SW 1271 (cell line): ENCODE measurements around the gene BCR.
A peak's percentile ranks its signal among the peaks of the same experiment; 100 is the strongest.

Experiments used
- DNase-seq, 2 experiments: peaks; one replicate each; lab custom pipeline; 2025; lab: John Stamatoyannopoulos, UW

Gene BCR

DNA sequence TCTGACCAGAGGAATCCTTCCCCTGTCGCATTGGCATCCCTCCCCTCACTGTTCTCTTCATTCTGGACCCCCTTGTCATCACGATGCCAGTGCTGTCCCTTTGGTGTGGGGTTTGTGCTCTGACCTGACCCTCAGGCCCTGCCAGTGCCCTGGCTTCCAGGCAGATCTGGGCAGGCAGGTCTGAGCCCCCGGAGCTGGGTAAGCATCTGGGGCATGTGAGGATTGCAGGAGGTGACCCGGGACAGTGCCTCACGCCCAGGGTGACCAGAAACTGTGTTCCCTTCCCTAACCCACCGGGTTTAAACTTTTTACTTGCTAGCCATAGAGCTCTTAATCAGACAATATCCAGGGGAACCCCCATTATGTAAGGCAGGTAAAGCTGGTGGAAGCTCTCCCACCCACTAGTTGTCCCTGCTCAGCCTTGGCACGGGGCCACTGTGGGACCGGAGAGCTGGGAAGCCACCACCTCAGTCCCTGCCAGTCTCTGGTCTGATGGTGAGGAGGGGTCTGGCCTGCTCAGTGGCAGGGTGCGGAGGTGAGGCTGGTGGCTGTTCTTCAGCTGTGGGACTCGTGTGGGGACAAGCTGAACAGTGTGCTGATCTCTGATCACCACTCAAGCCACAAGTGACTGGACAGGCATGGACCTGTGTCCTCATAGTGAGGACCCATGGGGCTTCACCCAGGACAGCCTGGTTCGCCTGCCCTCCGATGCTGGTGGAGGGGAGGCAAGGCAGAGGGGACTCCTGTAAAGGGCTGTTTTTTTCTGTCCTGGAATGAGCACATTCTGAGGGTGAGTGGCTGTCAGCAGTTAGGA is 38.0 kb downstream of the BCR start:
- no peak for DNase-seq

GRCh38 chr22:23218867-23219251 is 38.5 kb downstream of the BCR start:
- no peak for DNase-seq

DNA sequence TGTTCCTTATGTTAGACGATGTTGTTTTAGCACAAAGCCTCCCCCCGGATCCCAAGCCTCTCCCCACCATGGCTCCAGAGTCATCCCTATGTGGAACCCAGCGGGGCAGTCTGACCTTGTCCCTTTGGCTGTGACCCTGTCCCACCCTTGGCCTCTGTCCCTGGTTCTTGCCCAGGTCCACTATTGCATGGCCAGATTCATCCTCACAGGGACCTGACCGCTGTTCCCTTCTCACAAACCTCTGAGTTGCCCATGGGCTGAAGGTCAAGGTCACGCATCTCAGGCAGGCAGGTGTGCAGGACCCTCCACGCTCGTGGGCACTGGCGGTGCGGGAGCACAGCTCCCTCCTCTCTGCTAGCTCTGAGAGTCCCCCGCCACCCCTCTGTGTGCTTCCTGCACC is 39.0 kb downstream of the BCR start:
- DNase-seq: no peak

DNA sequence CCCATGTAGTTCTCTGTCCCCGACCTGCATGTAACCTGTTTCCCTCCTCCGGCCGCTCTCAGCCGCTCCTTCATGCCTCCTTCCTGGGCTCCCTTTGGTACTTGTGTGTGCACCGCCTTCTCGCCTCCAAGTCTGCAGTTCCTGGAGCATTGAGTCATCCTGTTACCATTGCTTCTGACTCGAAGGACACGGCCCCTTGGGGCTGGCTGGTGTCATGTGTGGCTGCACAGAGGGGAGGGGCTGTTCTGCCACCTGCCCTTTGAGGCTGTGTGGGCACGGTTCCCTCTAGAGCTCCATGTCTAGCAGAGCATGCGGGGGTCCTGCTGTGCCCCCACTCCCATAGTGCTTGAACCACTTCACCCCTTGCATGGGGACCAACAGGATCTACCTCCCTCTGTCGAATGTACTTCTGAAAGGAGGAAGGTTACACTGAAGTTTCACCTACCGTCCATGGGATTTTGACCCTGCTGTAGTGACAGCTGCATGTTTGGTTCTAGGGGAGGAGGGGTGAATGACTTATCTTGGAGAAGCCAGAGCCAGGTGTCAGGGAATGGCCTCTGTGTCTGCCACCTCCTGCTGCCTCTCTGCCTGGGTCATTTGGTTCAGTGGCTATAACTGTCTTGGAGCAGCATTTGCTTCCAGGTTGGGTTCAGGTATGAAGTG is 39.6 kb downstream of the BCR start:
- DNase-seq: no peak

DNA sequence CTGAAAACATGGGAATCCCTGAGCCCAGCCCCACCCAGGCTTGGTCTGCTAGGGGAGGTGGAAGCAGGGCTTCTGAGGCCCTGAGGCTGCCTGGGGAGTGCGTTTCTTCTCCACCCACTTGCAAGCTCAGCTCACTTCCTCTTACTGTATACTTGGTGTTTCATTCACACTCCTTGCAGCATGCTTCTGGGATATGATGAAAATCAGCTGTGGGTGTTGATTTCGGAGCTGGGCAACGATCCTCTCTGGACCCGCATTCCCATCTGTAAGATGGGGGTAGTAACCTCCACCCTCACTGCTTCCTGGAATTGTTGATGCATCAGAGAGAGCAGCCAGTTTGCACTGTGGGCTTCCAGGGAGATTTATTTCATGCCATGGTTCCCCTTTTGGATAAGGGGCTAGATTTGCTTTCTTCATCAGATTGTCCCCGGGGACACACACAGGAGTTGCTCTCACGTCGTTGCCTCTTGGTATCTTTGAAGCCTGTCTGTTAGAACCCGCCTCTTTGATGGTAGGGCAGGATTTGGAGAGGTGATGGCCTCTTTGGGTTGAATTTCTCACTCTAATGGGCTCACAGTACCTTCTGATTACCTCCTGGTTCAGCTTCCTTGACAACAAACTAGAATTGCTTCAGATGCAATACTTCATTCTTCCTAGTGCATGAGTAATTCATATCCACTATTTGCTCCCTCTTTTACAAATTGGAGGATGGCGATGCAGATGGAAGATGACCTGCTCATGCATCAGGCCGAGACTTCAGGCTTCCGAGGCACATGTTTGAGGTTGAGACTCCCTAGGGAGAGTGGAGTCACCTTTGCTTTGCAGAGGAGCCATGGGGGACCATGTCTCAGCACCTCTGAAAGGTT is 40.4 kb downstream of the BCR start:
- DNase-seq: no peak

DNA sequence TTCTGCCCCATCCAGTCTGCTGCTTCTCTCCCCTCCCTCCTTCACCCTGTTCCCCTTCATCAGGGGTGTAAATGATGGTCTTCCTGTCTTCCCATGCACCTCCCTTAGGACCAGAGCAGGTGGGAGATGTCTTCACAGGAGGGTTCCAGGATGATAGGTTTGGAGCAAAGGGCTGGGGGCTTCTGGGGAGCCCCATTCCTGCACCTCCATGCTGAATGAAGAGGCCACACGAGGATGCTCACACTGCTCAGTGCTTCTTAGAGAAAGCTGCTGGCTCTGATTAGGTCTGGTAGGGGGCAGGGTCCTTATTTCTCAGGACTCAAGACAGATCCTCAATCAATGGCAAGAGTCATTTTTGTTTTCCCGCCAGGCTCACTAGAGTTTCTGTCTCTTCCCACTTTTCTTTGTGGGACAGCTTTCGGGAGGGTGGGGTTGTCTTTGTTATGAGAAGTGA is 41.1 kb downstream of the BCR start:
- no peak for DNase-seq

DNA sequence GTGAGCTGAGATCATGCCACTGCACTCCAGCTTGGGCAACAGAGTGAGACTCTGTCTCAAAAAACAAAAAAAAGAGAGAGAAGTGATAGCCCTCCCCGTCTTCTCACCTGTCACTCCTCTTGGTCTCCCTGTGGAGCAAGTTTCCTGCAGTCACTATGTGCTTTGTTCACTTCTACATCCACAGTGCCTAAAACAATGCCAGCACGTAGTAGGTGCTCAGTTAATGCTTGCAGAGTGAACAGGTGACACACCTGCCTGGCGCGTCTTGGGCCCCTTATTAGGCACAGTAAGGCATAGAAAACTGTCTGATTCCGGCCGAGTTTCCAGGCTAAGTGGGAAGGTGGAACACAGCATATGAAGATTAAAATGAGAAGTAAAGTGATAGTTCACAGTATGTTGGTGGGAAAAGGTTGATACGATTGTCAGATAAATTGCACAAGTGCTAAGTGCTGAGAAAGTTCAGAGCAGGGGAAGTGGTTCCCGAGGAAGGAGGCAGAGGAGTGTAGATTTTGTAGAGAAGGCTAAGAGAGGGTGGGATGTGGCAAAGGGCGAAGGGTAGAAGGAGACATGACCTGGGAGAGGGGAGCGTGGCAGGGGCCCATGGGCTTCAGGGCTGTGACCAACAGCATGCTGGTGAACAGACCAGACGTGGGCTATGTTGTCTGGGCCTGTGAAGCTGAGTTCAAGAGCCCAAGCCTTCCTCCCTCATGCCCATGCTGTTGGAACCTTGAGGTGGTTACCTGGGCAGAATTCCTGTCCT is 41.9 kb downstream of the BCR start:
- no peak for DNase-seq

GRCh38 chr22:23222793-23223568 is 42.7 kb downstream of the BCR start:
- DNase-seq: no peak

- DNase-seq: no peak
Measured at GRCh38 chr22:23223569-23224317, 43.4 kb downstream of the BCR start.

GRCh38 chr22:23224846-23225245 is 44.5 kb downstream of the BCR start:
- no peak for DNase-seq

GRCh38 chr22:23225337-23225723 is 45.0 kb downstream of the BCR start:
- no peak for DNase-seq

DNA sequence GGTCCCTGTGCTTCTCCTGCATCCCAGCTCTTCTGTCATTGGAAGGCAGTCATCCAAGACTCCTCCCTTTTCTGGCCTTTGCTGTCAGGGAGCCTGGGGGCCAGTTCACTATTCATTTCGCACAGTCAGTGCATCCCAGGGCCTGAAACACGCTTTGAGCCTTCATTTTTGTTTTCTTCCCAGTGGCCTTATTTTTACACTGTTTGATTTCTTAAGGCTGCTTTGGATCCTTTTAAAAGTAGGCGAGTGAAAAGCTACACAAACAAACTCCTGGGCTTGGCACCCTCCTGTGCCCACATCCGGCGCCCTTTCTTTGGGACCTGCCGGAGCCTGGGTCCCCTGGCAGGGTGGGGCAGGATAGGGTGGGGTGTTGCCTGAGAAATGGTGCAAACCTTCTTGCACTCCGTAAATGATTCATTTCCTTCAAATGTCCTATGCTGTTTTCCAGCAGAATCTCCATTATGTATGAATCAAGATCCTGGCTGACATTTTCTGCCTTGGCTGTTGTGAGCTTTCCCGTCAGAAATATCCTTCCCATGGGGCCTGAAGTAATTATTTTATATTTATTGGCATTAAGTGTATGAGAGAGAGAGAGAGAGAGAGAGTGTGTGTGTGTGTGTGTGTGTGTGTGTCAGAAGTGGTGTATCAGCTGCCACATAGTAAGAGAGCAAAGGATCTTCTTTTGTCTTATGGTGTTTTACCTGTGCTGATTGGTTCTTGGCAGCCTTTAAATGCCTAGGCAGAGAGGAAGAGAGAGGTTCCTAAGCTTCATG is 45.6 kb downstream of the BCR start:
- peak in 1 of 2 experiments; percentile 74 for DNase-seq

DNA sequence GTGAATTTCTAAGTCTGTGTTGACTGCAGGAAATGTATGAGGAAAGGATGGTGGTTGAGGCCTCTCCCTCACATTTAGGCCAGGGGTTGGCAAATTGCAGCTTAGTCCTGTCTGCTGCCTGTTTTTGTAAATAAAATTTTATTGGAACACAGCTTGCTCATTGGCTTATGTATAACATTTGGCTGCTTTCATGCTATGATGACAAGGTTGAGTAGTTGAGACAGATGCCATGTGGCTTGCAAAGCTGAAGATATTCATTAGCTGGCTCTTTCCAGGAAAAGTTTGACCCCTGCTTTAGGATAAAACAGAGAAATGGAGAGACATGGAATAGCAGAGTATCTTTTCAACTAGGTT is 46.2 kb downstream of the BCR start:
- DNase-seq: no peak

- DNase-seq: no peak
Measured at GRCh38 chr22:23227380-23227779, 47.1 kb downstream of the BCR start.

DNA sequence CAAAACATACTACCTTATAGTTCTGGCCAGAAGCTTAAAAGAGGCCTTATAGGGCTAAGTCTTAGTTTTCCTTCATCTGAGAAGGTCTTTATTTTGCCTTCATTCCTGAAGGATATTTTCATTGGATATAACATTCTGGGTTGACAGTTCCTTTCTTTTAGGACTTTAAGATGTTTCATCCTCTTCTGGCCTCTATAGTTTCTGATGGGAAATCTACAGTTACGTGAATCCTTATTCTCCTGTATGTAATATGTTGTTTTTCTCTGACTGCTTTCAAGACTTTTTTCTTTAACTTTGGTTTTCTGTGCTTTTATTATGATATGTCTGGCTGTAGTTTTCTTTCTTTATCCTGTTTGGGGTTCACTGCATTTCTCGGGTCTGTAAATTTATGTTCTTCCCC is 48.2 kb downstream of the BCR start:
- no peak for DNase-seq

GRCh38 chr22:23229646-23230045 is 49.3 kb downstream of the BCR start:
- no peak for DNase-seq

- DNase-seq: no peak
Measured at GRCh38 chr22:23230348-23231068, 50.2 kb downstream of the BCR start.

GRCh38 chr22:23231471-23232093 is 51.3 kb downstream of the BCR start:
- DNase-seq: no peak
